ENCODE measurements around the gene EFHC2.

- no peak for TF ChIP-seq CTCF (IDR thresholded peaks at IDR 0.05 in 4 of 5, conservative IDR thresholded peaks at IDR 0.05 in 1 of 5)
- TF ChIP-seq POLR2A (IDR thresholded peaks at IDR 0.05): no peak
Measured at GRCh38 chrX:44303119-44303518, 40.4 kb downstream of the EFHC2 start.

Measured in gastrocnemius medialis (tissue), 4 donors.